NCI-H748 (cell line): ENCODE data around the gene PTCD1.

Experiments
- DNase-seq: peaks from one replicate; lab custom pipeline; 2025; ENCODE audit not compliant: unreplicated experiment; lab: John Stamatoyannopoulos, UW

Gene PTCD1

DNA sequence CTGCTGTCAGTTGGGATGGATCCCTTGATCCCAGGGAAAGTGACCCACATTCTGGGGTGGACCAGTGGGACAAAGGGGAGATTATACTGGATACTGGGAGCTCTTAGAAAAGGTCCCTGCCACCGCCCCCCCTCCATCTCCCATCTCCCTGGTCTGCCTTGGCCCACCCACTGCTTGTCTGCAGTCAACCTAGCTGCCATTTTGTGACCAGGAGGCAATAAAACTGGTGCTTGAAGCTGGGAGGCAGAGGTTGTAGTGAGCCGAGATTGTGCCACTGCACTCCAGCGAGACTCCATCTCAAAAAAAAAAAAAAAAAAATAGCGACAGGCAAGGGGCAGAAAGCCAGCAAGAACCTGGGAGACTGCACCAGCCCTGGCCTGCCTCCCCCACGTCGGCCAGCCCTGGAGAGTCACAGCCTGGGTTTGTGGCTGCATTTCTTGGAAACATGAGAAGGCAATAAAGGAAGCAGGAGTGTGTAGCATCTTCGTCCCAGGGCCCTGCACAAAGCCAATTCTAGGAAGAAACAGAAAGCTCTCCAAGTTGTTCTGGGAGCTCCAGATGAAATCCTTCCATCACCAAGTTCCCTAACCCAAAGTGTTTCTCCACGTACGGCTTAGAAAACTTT is 68.7 kb downstream of the PTCD1 start:
- DNase-seq, result no peak

DNA sequence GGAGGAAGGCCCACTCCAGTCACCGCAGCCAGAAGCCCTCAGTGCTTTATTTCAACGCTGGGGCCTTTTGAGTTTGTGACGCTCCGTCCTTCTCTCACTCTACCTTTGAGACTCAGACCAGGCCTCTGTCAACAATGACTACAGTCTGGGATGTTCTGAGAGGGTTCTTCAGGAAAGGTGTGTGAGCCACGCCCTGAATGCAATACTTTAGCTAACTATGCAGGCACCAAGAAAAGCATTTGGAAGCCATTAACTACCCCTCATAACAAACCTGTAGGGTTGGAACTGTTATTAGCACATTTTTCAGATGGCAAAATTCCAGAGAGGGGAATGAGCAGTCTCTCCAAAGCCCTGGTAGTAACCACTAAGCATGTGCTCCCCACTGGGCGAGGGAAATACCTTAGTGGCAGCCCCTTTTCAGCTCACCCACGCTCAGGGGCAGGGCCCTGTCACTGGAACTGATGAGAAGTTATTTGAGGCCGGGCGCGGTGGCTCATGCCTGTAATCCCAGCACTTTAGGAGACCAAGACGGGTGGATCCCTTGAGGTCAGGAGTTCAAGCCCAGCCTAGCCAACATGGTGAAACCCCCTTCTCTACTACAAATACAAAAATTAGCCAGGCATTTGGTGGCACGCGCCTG is 69.7 kb downstream of the PTCD1 start:
- no peak for DNase-seq
